GM18498 (cell line): ENCODE measurements around the gene ABCF1.

ENCODE experiments used
- ATAC-seq: cut with Tn5 transposase; IDR thresholded peaks from one replicate; pipeline ENCODE4 v1.9.1; 2021; ENCODE audit warnings: mild to moderate bottlenecking, moderate library complexity; ENCODE audit not compliant: unreplicated experiment

ABCF1 gene

GRCh38 chr6:30556906-30557682 lies 14.1 kb upstream of the ABCF1 start, which contains the start of gene PRR3:
TSS of gene PRR3 (plus strand) at chr6:30557295. CDS start at chr6:30557345, 50 bp downstream.
- peak; percentile 63 for ATAC-seq

- no peak for ATAC-seq
These were observed 13.6 kb upstream of the ABCF1 start for GRCh38 chr6:30557683-30557981.

GRCh38 chr6:30560930-30561329 lies 10.3 kb upstream of the ABCF1 start:
- no peak for ATAC-seq

GRCh38 chr6:30562470-30563425 lies 8.5 kb upstream of the ABCF1 start:
- no peak for ATAC-seq

- ATAC-seq = no peak
These were observed 7.1 kb upstream of the ABCF1 start for GRCh38 chr6:30564114-30564513.

GRCh38 chr6:30565772-30566171 lies 5.5 kb upstream of the ABCF1 start:
- ATAC-seq = no peak

GRCh38 chr6:30568245-30568644 lies 3.0 kb upstream of the ABCF1 start:
- ATAC-seq = no peak

GRCh38 chr6:30570263-30570662 lies 979 bp upstream of the ABCF1 start:
- no peak for ATAC-seq

- ATAC-seq = peak; percentile 21
These were observed 535 bp upstream of the ABCF1 start for GRCh38 chr6:30570740-30571074.

- ATAC-seq = no peak
These were observed 480 bp downstream of the ABCF1 start for GRCh38 chr6:30571762-30572082.

- ATAC-seq = no peak
These were observed 906 bp downstream of the ABCF1 start for GRCh38 chr6:30572148-30572547.

GRCh38 chr6:30573113-30573512 lies 1.9 kb downstream of the ABCF1 start:
- no peak for ATAC-seq

GRCh38 chr6:30578051-30578450 lies 6.8 kb downstream of the ABCF1 start:
- no peak for ATAC-seq

- ATAC-seq = no peak
These were observed 12.7 kb downstream of the ABCF1 start for GRCh38 chr6:30583921-30584320.

GRCh38 chr6:30589754-30590358 lies 18.6 kb downstream of the ABCF1 start:
- no peak for ATAC-seq

GRCh38 chr6:30590509-30590908 lies 19.3 kb downstream of the ABCF1 start:
- ATAC-seq = no peak

- no peak for ATAC-seq
These were observed 19.8 kb downstream of the ABCF1 start for GRCh38 chr6:30591008-30591407.

GRCh38 chr6:30592287-30592686 lies 21.0 kb downstream of the ABCF1 start:
- no peak for ATAC-seq

- ATAC-seq = peak; percentile 68
These were observed 26.3 kb downstream of the ABCF1 start for GRCh38 chr6:30597315-30598144.

GRCh38 chr6:30598912-30599624 lies 27.8 kb downstream of the ABCF1 start:
- no peak for ATAC-seq
